T1000 (cell line): ENCODE data around the gene GABRB3.

Experiments
- DNase-seq: peaks from one replicate; lab custom pipeline; 2025; ENCODE audit warnings: mixed read lengths; lab: John Stamatoyannopoulos, UW

Gene GABRB3

GRCh38 chr15:26676115-26676514, 96.8 kb downstream of the GABRB3 start:
- DNase-seq: no peak

- DNase-seq: no peak
Measured at GRCh38 chr15:26674467-26674866, 98.4 kb downstream of the GABRB3 start.

GRCh38 chr15:26673445-26673844, 99.4 kb downstream of the GABRB3 start:
- no peak for DNase-seq

DNA sequence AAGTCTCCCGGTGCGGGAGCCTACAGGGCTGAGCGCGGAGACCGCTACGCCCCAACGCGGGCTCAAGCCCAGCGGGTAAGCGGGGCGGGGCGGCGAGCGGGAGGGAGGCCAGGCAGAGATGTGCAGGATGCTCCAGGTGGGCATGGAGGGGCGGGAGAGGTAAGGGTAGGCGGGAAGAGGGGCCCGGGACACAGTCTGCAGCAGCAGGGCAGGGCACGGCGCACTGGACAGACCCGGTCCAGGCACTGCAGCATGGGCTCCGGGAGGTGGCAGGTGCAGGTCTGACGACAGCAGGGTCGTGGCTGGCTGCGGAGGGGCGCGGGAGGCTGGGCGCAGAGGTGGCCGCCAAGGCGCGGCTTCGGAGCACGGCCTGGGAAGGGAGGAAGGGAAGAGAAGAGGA, 102.8 kb downstream of the GABRB3 start:
- DNase-seq: no peak

GRCh38 chr15:26667222-26667988, 105.5 kb downstream of the GABRB3 start:
- DNase-seq: no peak

DNA sequence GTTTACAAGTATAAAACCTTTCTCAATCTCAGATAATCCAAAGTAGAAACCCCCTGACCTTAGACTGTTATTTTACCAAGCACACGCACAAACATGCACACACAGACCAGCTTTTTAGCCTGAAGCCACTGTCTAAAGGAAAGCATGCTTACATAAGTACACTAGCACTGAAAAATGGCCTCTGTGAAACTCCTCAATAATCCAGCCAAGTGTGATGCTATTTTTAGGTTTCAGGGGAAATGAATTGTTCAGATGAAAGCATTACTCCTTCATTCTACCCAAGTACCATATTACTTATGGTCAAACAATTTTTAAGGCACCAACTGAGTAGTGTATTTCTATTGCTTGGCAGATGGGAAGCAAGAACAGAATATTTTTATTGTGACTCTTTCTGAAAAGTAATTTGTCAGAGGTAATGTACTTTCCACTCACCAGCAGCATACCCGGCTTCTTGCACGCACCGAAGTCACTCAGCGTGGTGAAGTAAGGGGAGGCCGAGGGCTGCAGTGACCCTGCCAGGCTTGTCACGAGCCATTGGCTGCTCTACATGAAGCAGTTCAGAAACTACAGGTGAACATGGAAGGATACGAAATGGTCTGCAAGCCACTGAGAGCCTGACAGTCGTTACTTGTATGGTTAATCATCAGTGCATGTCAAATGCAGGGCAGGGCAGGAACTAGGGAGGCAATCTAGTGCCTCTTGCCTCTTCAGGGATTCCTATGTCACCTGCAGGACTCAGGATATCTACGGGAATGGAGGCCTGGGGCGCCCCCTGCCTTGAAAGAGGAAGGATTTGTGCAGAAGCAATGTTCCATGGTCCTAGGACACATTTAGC, 106.7 kb downstream of the GABRB3 start:
- DNase-seq: no peak

- no peak for DNase-seq
Measured at GRCh38 chr15:26662283-26662682, 110.6 kb downstream of the GABRB3 start.

- no peak for DNase-seq
Measured at GRCh38 chr15:26661748-26662147, 111.1 kb downstream of the GABRB3 start.

- DNase-seq: no peak
Measured at GRCh38 chr15:26661107-26661506, 111.8 kb downstream of the GABRB3 start.

DNA sequence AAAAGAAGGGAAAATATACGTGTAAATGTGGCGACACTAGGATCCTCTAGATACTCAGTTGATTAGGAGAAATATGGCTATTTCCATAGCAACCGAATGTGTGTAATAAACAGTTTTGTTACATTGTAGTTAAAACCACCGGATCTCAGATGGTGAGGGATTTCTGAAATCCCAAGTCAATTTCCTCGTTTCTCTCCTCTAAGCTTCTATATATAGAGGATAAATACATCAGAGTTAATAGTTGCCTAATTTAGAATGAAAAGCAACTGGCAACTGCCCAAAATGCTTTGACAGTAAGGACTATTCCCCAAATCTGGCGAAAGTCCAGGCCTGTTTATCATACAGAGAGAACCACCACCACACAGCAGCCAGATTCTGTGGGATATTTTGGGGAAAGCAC, 112.6 kb downstream of the GABRB3 start:
- DNase-seq: no peak

DNA sequence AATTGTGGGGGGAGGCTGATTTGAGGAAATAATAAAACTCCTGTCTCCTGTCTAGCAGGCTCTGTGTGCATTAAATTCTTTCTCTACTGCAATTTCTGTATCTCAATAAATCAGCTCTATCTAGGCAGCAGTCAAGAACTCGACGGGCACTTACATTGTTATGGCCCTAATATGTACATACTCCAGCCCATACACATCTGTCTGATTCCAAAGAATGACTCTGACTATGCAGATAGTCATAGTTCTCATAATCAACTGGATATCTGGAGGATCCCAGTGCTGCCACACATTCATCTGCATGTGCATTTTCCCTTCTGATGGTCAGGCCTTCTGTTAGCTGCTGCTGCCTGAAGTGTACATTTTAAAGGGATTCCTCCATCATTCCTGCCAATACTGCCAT, 114.6 kb downstream of the GABRB3 start:
- no peak for DNase-seq

DNA sequence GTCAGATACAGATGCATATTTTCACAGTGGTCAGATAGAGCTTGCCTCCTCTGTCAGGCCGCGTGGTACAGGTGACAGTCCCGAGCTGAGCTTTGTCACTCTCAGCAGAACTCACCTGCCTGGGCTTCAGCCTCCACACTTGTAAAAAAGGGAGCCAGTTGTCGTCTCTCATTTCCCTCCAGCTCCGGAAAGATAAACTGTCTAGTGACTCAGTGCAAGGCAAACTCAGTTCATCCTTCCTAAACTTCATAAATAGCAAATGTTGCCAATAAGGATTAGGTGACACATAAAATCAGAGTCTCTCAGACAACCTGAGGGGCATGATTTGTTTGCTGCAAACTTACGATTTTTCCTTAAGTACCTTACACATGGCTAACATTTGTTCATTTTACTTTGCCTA, 116.8 kb downstream of the GABRB3 start:
- DNase-seq: no peak

DNA sequence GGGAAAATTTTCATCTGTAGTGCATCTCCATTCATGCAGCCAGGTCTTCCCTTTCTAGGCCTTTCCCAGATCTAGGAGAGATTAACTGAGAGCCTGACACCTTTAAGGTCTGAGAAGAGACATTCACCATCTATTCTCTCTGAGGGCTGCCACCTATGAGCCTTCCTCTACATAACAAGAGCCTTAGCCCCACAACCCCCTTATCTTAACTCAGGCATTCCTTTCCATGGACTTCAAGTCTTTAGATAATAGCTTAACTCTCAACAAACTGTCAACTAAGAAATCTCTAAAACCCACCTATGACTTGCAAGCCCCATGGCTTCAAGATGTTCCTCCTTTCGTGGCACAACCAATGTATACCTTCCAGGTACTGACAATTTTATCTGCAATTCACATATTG, 121.0 kb downstream of the GABRB3 start:
- DNase-seq: no peak

GRCh38 chr15:26648676-26649075, 124.2 kb downstream of the GABRB3 start:
- DNase-seq: no peak

DNA sequence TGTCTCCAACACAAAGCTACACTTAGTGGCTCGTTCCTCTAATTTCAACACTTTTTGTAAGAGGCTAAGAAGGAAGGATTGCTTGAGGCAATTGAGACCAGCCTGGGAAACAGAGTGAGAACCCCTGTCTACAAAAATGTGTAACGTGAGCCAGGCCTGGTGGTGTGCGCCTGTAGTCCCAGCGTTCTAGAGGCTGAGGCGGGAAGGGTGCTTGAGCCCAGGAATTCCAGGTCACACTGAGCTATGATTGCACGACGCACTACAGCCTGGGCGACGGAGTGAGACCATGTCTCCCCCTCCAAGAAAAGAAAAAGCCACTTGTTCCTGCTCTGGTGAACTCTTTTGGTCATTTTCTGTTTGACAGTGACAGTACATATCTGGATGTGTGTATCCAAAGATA, 127.9 kb downstream of the GABRB3 start:
- DNase-seq: no peak

DNA sequence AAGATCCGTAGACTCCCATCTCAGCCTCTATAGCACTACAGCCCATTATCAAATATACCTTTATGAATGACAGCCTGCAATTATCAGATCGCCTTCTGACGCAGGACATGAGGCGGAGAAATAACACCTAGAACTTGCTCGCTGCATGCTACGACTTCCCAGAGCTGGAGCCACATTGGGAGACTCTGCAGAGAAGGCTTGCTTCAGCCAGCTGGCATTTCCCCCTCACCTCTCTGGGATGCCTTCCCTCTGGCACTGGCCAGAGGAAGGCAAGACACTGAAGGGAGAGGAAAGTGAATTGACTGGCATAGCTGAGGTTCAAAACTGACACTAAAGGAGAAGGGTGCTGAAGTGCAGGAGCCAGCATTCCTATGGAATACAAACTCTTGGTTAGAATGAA, 131.7 kb downstream of the GABRB3 start:
- no peak for DNase-seq

GRCh38 chr15:26640601-26641000, 132.3 kb downstream of the GABRB3 start:
- DNase-seq: no peak

- no peak for DNase-seq
Measured at GRCh38 chr15:26639966-26640365, 132.9 kb downstream of the GABRB3 start.

DNA sequence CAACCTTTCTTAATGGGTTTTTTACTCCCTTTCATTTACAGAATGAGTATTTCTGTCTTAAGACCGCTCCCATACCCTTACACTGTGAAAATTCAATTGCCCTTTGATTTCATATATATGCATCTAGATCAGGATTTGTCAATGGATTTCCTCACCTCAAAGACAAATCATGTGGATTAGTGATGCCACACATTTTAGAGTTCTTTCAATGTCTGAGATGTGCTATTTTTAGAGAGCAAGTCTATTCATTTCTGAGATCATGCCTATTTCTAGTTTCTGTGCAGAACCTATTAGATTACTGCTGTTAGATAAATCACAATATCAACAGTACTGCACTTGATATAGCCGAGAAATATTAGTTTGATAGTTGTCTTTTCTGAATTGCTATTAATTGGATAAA, 137.3 kb downstream of the GABRB3 start:
- DNase-seq: no peak

DNA sequence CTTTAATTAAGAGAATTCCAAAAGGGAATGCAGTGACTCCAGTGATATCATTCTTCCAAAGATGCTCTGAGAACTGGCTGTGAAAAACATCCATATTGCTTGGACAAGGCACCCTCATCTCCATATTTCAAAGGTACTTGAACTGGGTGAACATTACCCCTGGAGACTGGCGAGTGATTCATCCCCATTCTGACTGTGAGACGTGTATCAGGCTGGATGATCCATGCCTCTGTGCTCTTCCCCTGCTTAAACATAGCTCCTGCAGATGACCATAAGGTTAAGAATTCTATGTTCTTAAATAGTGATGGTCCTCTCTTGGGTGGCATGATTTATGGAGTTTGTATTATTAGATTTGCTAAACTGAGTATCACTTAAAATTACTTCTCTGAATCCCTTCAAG, 137.8 kb downstream of the GABRB3 start:
- no peak for DNase-seq

DNA sequence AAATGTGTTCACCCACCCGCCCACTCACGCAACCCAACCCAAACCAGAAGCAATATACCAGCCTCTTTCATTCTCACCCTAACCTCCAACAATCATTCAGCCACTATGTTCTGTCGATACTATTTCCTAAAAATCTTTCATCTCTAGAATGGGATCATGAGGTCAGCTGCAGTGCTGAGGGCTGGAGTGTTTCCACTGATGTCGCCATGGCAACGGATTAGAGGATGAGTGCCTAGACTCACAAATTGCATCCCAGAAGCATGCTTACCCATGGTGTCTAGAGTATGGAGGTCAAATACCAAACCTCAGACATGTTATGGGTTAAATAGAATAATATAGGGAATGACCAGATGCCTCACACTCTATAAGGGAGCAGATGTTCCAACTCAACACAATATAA, 138.5 kb downstream of the GABRB3 start:
- no peak for DNase-seq

DNA sequence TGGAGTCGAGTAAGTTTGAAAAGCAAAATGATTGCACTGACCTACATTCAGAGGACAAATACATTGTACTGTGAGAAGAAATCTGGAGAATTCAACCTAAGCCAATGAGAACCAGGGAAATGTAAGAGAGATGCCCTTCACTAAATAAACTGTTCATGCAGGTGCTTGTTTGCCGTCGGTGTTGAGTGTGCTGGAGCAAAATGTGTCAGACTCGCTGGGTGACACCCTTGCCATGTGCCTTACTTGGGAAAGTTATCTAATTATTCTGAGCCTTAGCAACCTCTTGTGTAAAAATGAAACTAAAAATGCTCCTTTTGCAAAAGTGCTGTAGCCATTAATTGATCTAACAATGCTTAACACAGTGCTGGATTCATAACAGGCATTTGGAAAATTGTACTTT, 140.4 kb downstream of the GABRB3 start:
- no peak for DNase-seq

- DNase-seq: no peak
Measured at GRCh38 chr15:26631894-26632293, 141.0 kb downstream of the GABRB3 start.
